ENCODE data around the gene KRTAP5-3. TPM values are rescaled to one million over a fixed set of nuclear protein-coding genes. Genes with fewer than 3 reads are reported as not detected.
"Not testable (repeated sequence)": the region's sequence is repeated elsewhere in the genome, so short reads cannot be mapped to it uniquely, and the experiment has no call there.

The KRTAP5-3 gene
- total RNA-seq, 4 donors from 2014 or later: 16.2 TPM; not detected in 3

- no peak for TF ChIP-seq CTCF (IDR thresholded peaks at IDR 0.05)
- no peak for TF ChIP-seq POLR2A (IDR thresholded peaks at IDR 0.05)
- no peak for DNase-seq (ENCODE audit: low spot score in 2 of 2)
- no peak overlapping the region for H3K4me3 ChIP-seq (ENCODE audit: low read depth, poor library complexity, severe bottlenecking)
- 66 to 67% methylated on average over 6 of the region's 6 CpGs for WGBS, 2 donors
- intact Hi-C loops (cut with DNase I; ENCODE audit: low total_unique reads): no loop called here
Observed at GRCh38 chr11:1576825-1577224, 31.4 kb downstream of the KRTAP5-3 start.

GRCh38 chr11:1575756-1576155, 32.5 kb downstream of the KRTAP5-3 start:
- DNase-seq (ENCODE audit: low spot score in 2 of 2); intact Hi-C loops (cut with DNase I; ENCODE audit: low total_unique reads); H3K4me3 ChIP-seq (ENCODE audit: low read depth, poor library complexity, severe bottlenecking): not testable (repeated sequence)
- 84 to 86% methylated on average over 16 of the region's 16 CpGs for WGBS, 2 donors

- TF ChIP-seq CTCF (IDR thresholded peaks at IDR 0.05) (no peak), POLR2A (IDR thresholded peaks at IDR 0.05) (no peak)
- intact Hi-C loops (cut with DNase I; ENCODE audit: low total_unique reads): no loop called here
- WGBS, 2 donors: 12 to 17% methylated on average over 7 of the region's 7 CpGs
- DNase-seq (ENCODE audit: low spot score in 2 of 2): no peak
- no peak overlapping the region for H3K4me3 ChIP-seq (ENCODE audit: low read depth, poor library complexity, severe bottlenecking)
Observed at GRCh38 chr11:1574933-1575242, 33.4 kb downstream of the KRTAP5-3 start.

DNA sequence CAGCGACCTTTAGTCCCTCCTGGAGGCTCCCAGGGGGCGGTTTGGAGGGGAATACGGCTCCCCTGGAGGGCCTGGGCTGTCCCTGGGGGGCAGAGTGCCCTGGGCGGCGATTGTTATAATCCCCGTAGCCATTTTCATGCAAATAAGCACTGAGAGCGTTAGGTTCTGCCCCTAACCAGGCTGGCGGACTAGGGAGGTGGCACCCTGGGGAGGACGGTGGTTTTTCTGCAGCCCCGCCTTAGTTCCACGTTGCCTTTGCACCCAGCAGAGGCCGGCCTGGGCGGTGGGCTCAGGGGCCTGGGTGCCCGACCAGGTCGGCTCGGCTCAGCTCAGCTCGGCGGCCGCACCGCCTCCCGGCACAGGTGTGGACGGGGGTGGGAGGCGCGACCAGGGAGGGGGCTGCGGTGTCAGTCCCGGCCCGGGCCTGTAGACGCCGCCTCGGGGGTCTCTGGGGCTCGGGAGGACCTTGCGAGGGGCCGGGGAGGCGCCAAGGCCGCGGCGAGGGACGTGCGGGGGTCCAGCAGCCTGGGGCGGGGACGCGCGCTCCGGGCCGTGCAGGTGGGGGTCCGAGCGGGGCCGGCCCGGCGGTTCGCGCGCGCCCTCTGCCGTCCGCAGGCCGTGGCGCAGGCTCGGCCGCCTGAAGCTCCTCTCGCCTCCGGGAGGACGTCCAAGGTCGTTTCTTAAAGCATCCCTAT, 33.9 kb downstream of the KRTAP5-3 start:
- intact Hi-C loops (cut with DNase I; ENCODE audit: low total_unique reads): no loop called here
- no peak for DNase-seq (ENCODE audit: low spot score in 2 of 2)
- 1 to 3% methylated on average over 24 to 49 of the region's 64 CpGs for WGBS, 2 donors
- H3K4me3 ChIP-seq (ENCODE audit: low read depth, poor library complexity, severe bottlenecking): no peak overlapping the region
- TF ChIP-seq CTCF (IDR thresholded peaks at IDR 0.05): no peak
- TF ChIP-seq POLR2A (IDR thresholded peaks at IDR 0.05): no peak

- intact Hi-C loops (cut with DNase I; ENCODE audit: low total_unique reads): no loop called here
- TF ChIP-seq POLR2A (IDR thresholded peaks at IDR 0.05) (no peak), CTCF (IDR thresholded peaks at IDR 0.05) (no peak)
- no peak overlapping the region for H3K4me3 ChIP-seq (ENCODE audit: low read depth, poor library complexity, severe bottlenecking)
- DNase-seq (ENCODE audit: low spot score in 2 of 2): no peak
- 9 to 12% methylated on average over 6 to 7 of the region's 7 CpGs for WGBS, 2 donors
Observed at GRCh38 chr11:1573903-1574237, 34.4 kb downstream of the KRTAP5-3 start.

DNA sequence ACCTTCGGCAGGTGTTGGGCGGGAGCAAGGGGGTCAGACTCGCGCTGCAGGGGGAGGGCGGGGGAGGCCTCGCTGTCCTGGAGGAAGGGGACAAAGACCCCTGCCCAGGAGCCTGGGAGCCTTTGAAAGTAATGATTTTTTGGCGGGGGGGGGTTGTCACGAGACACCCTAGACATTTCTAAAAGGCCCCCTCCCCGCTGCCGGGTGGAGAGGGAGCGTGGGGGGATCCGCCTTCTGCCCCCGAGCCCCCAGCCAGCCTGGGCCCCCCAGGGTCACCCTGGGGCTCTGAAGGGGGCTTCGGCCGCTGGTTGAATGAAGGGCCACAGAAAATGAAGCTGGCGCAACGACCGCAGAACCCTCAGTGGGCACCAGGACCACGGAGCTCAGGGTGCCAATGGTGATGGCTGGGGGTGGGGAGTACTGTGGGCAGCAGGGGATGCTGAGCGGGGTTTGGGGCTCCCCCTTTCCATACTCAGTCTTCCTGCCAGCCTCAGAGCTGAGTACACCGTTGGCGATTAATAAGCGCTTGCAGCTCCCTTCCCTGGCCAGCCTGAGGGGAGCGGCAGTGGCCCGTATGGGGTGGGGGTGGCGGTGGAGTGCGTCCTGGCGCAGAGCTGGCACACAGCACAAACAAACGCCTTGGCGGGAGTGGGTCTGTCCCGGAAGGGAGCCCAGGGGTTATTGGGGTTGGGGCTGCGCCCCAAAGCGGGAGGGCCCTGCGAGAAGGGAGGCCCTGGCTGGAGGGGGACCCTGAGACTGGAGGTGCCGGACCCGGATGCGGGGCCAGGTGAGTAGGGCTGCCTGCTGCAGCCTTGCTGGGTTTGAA, 35.0 kb downstream of the KRTAP5-3 start:
- DNase-seq (ENCODE audit: low spot score in 2 of 2): no peak
- intact Hi-C loops (cut with DNase I; ENCODE audit: low total_unique reads): no loop called here

More for the DNA sequence above, 35.0 kb downstream of the KRTAP5-3 start:
- no peak overlapping the region for H3K4me3 ChIP-seq (ENCODE audit: low read depth, poor library complexity, severe bottlenecking)
- WGBS, 2 donors: 1 to 2% methylated on average over 30 to 36 of the region's 37 CpGs
- TF ChIP-seq POLR2A (IDR thresholded peaks at IDR 0.05) (no peak), CTCF (IDR thresholded peaks at IDR 0.05) (no peak)

All from lower leg skin (tissue), 4 donors.